Kidney (tissue), 14 donors: ENCODE results near the gene GTF2F1. TPM values are rescaled to one million over a fixed set of nuclear protein-coding genes. Genes with fewer than 3 reads are reported as not detected.

Experiments
- DNase-seq, 5 donors: peaks; one replicate each; pipeline ENCODE4 v3.0.0-alpha.2; 2013 to 2020
- FAIRE-seq: peaks from 2 replicates; lab custom pipeline; 2012; peaks lifted over from hg19 to GRCh38; lab: Jason Lieb, UNC
- H3K27ac ChIP-seq, 2 donors: one replicate each; pipeline ENCODE4 v1.7.0; 2013; ENCODE audit warnings: low read depth in 2 of 2, low read length in 2 of 2, inconsistent platforms in 1 of 2
- H3K27me3 ChIP-seq: one replicate; pipeline ENCODE4 v1.7.1; 2013; ENCODE audit warnings: low read length, inconsistent platforms; ENCODE audit not compliant: control insufficient read depth, insufficient read depth
- H3K36me3 ChIP-seq, 3 donors: one replicate each; pipeline versions ENCODE4 v1.7.0 to v1.7.1; 2013; ENCODE audit warnings: low read length in 3 of 3, control low read depth in 1 of 3, inconsistent platforms in 1 of 3; ENCODE audit not compliant: insufficient read depth in 3 of 3, control insufficient read depth in 2 of 3
- H3K4me1 ChIP-seq, 3 donors: one replicate each; pipeline versions ENCODE4 v1.7.0 to v1.7.1; 2013; ENCODE audit warnings: low read length in 3 of 3, inconsistent platforms in 1 of 3, low read depth in 1 of 3; ENCODE audit not compliant: control insufficient read depth in 2 of 3, insufficient read depth in 2 of 3
- H3K4me3 ChIP-seq, 3 donors: one replicate each; pipeline versions ENCODE4 v1.7.0 to v1.8.1; 2013; ENCODE audit warnings: low read length in 3 of 3, control low read depth in 1 of 3, inconsistent platforms in 1 of 3
- H3K9ac ChIP-seq, 3 donors: one replicate each; pipeline versions ENCODE4 v1.7.0 to v1.7.1; 2013; ENCODE audit warnings: low read length in 3 of 3, control low read depth in 1 of 3, inconsistent platforms in 1 of 3
- H3K9me3 ChIP-seq, 3 donors: one replicate each; pipeline versions ENCODE4 v1.7.0 to v1.7.1; 2013; ENCODE audit warnings: low read length in 3 of 3, control low read depth in 1 of 3, inconsistent platforms in 1 of 3; ENCODE audit not compliant: control insufficient read depth in 2 of 3, insufficient read depth in 1 of 3
- intact Hi-C: fragments of 100-400 bp; cut with DNase I; formaldehyde crosslinking; loops from one replicate; pipeline ENCODE4 v1.11.1; 2022
- polyA plus RNA-seq: library from polyadenylated mRNA; stranded (reverse); fragments of 350-450 nt; fragmentation: Illumina TruSeq; extraction: RNeasy Lipid Tissue Mini Kit (QIAGEN cat#74804); gene quantifications from one replicate; pipeline ENCODE4 v1.2.3, GENCODE V29; 2014; ENCODE audit warnings: low read depth, low replicate concordance; ENCODE audit not compliant: insufficient read depth
- total RNA-seq: library from RNA; stranded (reverse); fragmentation: NEBNext Ultra II Directional; extraction: Animal tissue kit (Norgen Biotek cat#: 25700); gene quantifications from one replicate; pipeline ENCODE4 v1.2.1, GENCODE V29; 2021
- TF ChIP-seq, protein P1 (sequence below): IDR thresholded peaks from 3 replicates; pipeline ENCODE4 v1.5.1; 2012; ENCODE audit warnings: mild to moderate bottlenecking, moderate library complexity, borderline replicate concordance; ENCODE audit not compliant: insufficient read depth; ENCODE audit errors: extremely low read depth
- donor health status: control.
- donor health status: control.
- donor health status: control.
- donor health status: control.
- donor health status: control.
- donor health status: DM: yes; HTN: yes; CAD: no.
- donor health status: Normal renal cell carcinoma (clear cell type).

Gene GTF2F1
- total and polyA plus RNA-seq, 2 donors from 2014 or later: 44.1 to 61.7 TPM

DNA sequence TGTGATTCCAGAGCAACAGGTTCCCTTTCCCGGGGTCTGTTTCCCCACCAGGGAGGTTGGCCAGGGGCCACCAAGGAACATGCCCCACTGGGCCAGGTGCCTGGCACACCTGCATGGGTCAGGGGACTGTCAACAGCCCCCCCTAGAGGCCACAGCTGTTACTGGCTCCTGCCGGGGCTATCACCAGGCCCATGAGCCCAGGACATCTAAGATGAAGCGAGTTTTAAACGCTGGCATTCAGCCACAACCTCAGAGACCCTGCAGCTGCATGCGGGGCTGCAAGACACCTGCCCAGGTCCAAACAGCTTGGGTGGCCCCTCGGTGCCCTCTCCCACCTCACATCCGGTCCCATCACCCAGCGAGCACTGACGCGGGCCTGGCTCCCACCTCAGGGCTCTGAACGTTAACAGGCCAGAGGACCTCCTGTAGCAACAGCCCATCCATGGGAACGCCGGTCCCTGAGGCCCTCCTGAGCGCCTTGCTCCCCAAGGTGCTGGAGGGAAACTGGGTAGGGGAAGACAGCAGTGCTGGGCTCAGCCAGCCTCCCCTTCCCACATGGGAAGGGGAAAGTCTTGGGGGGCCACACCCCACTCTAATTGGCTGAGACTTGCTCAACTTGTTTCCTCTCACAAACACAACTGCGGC, 19.6 kb upstream of the GTF2F1 start:
- DNase-seq (peak in 3 of 5 donors; percentile 47 to 65 (median 56)), FAIRE-seq (no peak)
- H3K4me1 ChIP-seq: peaks cover 0 to 6% (median 0%) of the 10 kb centered on the region in 3 donors
- TF ChIP-seq, protein P1, sequence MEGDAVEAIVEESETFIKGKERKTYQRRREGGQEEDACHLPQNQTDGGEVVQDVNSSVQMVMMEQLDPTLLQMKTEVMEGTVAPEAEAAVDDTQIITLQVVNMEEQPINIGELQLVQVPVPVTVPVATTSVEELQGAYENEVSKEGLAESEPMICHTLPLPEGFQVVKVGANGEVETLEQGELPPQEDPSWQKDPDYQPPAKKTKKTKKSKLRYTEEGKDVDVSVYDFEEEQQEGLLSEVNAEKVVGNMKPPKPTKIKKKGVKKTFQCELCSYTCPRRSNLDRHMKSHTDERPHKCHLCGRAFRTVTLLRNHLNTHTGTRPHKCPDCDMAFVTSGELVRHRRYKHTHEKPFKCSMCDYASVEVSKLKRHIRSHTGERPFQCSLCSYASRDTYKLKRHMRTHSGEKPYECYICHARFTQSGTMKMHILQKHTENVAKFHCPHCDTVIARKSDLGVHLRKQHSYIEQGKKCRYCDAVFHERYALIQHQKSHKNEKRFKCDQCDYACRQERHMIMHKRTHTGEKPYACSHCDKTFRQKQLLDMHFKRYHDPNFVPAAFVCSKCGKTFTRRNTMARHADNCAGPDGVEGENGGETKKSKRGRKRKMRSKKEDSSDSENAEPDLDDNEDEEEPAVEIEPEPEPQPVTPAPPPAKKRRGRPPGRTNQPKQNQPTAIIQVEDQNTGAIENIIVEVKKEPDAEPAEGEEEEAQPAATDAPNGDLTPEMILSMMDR: peak; percentile 53
- H3K9me3 ChIP-seq: no peaks in the 10 kb centered on the region
- intact Hi-C loops: no loop called here
- peak overlapping the region in 1 of 2 donors; percentile 32 for H3K27ac ChIP-seq
- no peaks in the 10 kb centered on the region for H3K27me3 ChIP-seq
- no peak overlapping the region for H3K9ac ChIP-seq
- peaks cover 0 to 22% (median 9%) of the 10 kb centered on the region in 3 donors for H3K36me3 ChIP-seq
- H3K4me3 ChIP-seq: no peak overlapping the region

DNA sequence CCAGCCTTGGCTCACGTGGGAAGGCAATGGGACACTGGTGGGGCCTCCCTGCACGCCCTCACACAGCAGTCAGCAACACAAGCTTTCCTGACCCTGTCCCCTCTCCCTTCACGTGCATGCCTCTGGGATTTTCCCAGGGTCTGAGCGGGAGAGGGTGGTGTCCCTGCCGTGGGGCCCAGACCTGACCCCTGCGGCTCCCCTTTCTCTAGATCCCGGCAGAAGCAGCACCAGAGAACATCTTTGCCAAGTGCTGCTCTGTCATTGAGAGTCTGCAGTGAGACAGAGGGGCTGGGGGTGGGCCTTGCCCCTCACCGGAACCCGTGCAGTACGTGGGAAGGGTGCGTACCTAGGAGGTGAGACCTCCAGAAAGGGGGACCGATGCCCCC, 19.1 kb upstream of the GTF2F1 start:
- intact Hi-C loops: no loop called here

DNA sequence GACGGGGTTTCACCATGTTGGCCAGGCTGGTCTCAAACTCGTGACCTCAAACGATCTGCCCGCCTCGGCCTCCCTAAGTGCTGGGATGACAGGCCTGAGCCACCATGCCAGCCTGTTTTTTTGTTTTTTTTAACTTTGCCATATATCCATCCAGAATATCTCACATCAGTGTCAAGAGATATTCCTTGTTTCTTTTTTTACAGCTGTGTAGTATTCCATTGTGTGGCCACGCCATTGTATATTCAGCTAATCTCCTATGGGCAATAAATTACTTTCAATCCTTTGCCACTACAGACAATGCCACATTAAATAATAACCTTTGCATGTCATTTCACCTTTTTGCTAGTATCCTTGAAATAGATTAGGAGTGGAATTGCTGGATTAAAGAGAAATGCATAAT, 16.4 kb upstream of the GTF2F1 start:
- Histone ChIP-seq H3K4me1 (peaks cover 0 to 6% (median 0%) of the 10 kb centered on the region in 3 donors), H3K27me3 (no peaks in the 10 kb centered on the region), H3K9me3 (no peaks in the 10 kb centered on the region), H3K36me3 (peaks cover 0 to 3% (median 0%) of the 10 kb centered on the region in 3 donors), H3K27ac (no peak overlapping the region), H3K9ac (no peak overlapping the region), H3K4me3 (no peak overlapping the region)
- FAIRE-seq (no peak), DNase-seq (no peak)
- TF ChIP-seq, protein P1: no peak
- intact Hi-C loops: no loop called here

More for the DNA sequence above, 19.1 kb upstream of the GTF2F1 start:
- Histone ChIP-seq H3K9me3 (no peaks in the 10 kb centered on the region), H3K4me3 (no peak overlapping the region), H3K36me3 (peaks cover 0 to 17% (median 6%) of the 10 kb centered on the region in 3 donors), H3K27me3 (no peaks in the 10 kb centered on the region), H3K9ac (no peak overlapping the region), H3K4me1 (peaks cover 0 to 6% (median 0%) of the 10 kb centered on the region in 3 donors), H3K27ac (no peak overlapping the region)
- DNase-seq (no peak), FAIRE-seq (no peak)
- TF ChIP-seq, protein P1: no peak
